Measurements from ENCODE around the gene CACNA1B.
"Not testable (repeated sequence)": the region's sequence is repeated elsewhere in the genome, so short reads cannot be mapped to it uniquely, and the experiment has no call there.

Gene CACNA1B

GRCh38 chr9:137988701-137989100 is 111.1 kb downstream of the CACNA1B start:
- DNase-seq, result no peak

GRCh38 chr9:137989156-137989555 is 111.6 kb downstream of the CACNA1B start:
- DNase-seq, result no peak

DNA sequence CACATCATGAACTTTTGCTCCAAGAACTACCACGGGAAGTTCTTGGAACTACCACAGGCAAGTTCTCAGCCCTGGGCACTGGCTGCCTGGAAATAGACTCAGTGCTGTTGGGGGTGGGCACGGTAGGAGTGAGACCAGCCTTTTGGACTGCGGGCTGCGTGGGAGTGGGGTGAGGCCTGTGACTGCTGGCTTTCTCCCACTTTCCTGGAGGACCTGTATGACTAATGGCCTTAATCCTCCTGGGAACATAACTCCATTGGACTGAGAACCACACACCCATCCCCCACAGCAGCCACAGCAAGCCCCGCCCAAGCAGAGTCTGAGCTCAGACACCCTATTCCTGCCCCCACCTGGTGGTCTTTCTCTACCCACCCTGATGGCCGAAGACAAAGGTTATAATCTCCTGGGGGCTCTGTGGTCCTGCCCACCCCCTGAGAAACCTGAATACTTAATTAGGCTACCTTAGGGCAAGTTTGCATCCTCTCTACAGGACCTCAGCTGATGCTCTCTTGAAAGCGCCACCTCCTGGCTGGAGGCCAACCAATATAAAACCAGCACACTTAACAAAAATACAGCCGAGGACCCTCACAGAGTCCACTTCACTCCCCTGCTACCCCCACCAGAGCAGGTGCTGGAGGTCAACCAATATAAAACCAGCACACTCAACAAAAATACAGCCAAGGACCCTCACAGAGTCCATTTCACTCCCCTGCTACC is 112.6 kb downstream of the CACNA1B start:
- no peak for DNase-seq

DNA sequence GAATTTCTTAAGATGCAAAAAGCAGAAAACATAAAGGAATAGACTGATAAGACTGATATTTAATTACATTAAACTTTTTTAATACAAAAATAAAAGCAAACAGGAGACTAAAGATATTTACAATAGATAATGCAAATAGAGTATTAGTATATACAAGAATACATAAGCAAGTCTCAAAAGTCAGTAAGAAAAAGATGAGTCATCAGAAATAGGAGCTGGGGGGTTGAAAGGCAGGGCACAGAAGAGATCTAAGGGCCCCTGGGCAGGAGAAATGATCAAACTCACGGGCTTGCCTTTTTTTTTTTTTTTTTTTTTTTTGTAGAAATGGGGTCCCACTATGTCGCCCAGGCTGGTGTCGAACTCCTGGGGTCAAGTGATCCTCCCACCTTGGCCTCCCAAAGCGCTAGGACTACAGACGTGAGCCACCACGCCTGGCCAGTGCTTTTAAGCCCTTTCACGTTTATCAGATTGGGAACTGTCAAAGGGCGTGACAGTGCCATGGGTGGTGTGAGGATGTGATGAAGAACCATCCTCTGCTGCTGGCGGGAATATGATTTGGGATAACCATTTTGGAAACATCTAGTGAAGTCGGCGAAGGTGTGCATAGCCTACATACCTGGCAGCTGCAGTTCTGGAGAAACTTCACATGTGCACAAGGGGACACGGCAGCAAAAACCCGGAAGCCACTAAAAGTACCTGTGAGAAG is 126.1 kb downstream of the CACNA1B start:
- DNase-seq, result no peak

- DNase-seq, result no peak
Measured at GRCh38 chr9:138006576-138007233, 129.1 kb downstream of the CACNA1B start.

DNA sequence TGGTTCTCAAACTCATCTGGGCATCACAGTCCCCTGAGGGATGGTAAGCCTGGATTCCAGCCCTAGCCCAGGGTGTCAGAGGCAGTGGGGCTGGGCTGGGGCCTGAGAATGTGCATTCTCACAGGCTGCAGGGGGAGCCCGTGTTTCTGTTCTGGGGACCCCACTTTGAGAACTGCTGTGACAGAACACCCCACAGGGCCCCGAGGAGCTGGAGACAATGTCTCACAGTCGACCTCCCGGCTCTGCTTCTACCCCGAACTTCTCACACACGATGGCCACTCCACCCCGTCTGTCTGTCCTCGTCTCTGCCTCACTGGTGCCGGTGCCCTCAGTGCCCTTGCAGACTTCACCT is 130.0 kb downstream of the CACNA1B start:
- no peak for DNase-seq

GRCh38 chr9:138007918-138008841 is 130.6 kb downstream of the CACNA1B start:
- DNase-seq, result no peak

- no peak for DNase-seq
Measured at GRCh38 chr9:138009016-138009802, 131.6 kb downstream of the CACNA1B start.

- DNase-seq, result no peak
Measured at GRCh38 chr9:138009803-138010690, 132.5 kb downstream of the CACNA1B start.

DNA sequence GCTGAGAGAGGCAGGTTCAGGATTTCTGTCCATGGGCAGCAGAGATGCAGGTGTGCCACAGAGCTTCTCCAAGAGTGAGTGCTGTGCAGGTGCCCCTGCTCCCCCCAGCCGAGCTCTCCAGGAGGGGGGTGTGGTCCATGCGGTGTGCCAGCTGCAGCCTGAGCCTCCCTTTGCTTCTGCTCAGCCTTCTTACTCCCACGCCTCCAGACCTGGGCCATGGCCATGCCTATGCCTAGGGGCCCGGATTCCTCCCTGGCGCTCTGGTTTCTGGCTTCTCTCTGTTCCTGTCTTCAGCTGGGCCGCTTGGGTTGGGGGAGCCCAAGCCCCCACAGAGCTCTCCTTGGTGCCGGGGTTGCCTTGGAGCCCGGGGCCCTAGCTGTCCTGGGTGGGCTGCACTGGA is 133.3 kb downstream of the CACNA1B start:
- no peak for DNase-seq

GRCh38 chr9:138011951-138012500 is 134.4 kb downstream of the CACNA1B start:
- no peak for DNase-seq

GRCh38 chr9:138013273-138013672 is 135.7 kb downstream of the CACNA1B start:
- no peak for DNase-seq

- no peak for DNase-seq
Measured at GRCh38 chr9:138013836-138014562, 136.4 kb downstream of the CACNA1B start.

DNA sequence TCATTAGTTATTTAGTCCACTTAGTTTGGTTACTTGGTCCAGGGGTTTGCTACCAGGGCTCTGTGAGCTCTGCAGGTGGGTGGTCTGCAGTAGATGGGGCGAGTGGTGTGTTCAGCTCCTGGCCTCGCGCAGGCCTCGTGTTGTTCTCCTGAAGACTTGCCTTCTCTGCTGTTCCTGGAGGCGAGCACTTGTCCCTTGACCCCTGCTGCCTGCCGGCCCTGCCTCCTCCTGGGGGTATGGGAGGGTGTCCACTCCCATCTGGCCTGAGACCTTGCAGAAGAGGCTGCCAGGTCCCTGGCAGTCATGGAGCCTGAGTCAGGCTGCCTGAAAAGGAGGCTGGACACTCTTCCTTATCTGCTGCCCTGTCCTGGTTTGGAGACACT is 137.0 kb downstream of the CACNA1B start:
- DNase-seq, result no peak

- no peak for DNase-seq
Measured at GRCh38 chr9:138015021-138015829, 137.6 kb downstream of the CACNA1B start.

- no peak for DNase-seq
Measured at GRCh38 chr9:138016406-138017187, 139.0 kb downstream of the CACNA1B start.

DNA sequence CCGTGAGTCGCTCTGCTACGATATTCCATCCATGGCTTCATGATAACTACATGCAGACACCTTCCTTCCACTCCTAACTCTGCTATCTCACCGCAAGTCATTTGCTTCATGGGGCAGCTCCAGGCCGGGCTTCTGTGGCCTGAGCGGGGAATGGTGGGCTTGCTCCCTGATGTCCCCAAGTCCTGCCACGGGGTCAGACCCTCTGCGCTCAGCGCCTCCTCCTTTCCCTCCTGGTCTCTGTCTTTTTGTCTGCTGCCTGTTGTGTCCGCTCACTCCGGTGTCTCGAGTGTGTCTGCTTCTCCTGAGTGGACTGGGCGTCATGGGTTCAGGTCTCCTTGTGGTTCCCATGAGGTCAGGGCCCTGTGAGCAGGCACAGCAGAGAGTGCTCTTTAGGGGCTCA is 139.6 kb downstream of the CACNA1B start:
- DNase-seq, result no peak

GRCh38 chr9:138019514-138019913 is 141.9 kb downstream of the CACNA1B start:
- DNase-seq, result not testable (repeated sequence)

All from femur (tissue), 1 donor.